Smooth muscle cell (in vitro differentiated cells): ENCODE data around the gene NKD1. TPM values are rescaled to one million over a fixed set of nuclear protein-coding genes. Genes with fewer than 3 reads are reported as not detected.

Experiments
- DNase-seq: peaks from one replicate; lab custom pipeline; 2025; ENCODE audit not compliant: unreplicated experiment; lab: John Stamatoyannopoulos, UW
- H2AFZ ChIP-seq: fragments of 200-600 bp; sonication (generic); 2 replicates; pipeline ENCODE4 v1.6.0; 2016; ENCODE audit warnings: antibody characterized with exemption, low read depth, mild to moderate bottlenecking
- H3F3A ChIP-seq: fragments of 200-600 bp; sonication (generic); 2 replicates; pipeline ENCODE4 v1.6.0; 2017; ENCODE audit warnings: antibody characterized with exemption, low read depth
- H3K27ac ChIP-seq: fragments of 200-600 bp; sonication (generic); 2 replicates; pipeline ENCODE4 v1.5.1; 2016; ENCODE audit warnings: low read depth, mild to moderate bottlenecking
- H3K27me3 ChIP-seq: fragments of 200-600 bp; sonication (generic); 2 replicates; pipeline ENCODE4 v1.6.1; 2016; ENCODE audit warnings: low read depth, mild to moderate bottlenecking
- H3K36me3 ChIP-seq: fragments of 200-600 bp; sonication (generic); 2 replicates; pipeline ENCODE4 v1.5.1; 2016; ENCODE audit warnings: low read depth
- H3K4me1 ChIP-seq: fragments of 200-600 bp; sonication (generic); 2 replicates; pipeline ENCODE4 v1.5.1; 2016; ENCODE audit warnings: low read depth
- H3K4me2 ChIP-seq: fragments of 200-600 bp; sonication (generic); 2 replicates; pipeline ENCODE4 v1.6.0; 2016; ENCODE audit warnings: mild to moderate bottlenecking
- H3K4me3 ChIP-seq: fragments of 200-600 bp; sonication (generic); 2 replicates; pipeline ENCODE4 v1.5.1; 2016; ENCODE audit warnings: mild to moderate bottlenecking
- H3K79me2 ChIP-seq: fragments of 200-600 bp; sonication (generic); 2 replicates; pipeline ENCODE4 v1.6.0; 2016; ENCODE audit warnings: low read depth, mild to moderate bottlenecking
- H3K9ac ChIP-seq: fragments of 200-600 bp; sonication (generic); 2 replicates; pipeline ENCODE4 v1.6.0; 2016; ENCODE audit warnings: low read depth
- H3K9me3 ChIP-seq: fragments of 200-600 bp; sonication (generic); replicated peaks from 2 replicates; pipeline ENCODE4 v1.5.1; 2016; ENCODE audit warnings: low read depth
- H4K20me1 ChIP-seq: fragments of 200-600 bp; sonication (generic); 2 replicates; pipeline ENCODE4 v1.6.0; 2016; ENCODE audit warnings: low read depth
- WGBS: methylation state at CpG from one replicate; pipeline ENCODE4 v1.1.7; 2016; ENCODE audit warnings: low lambda C conversion rate; 5-methylcytosine and 5-hydroxymethylcytosine counted together
- polyA plus RNA-seq: library from polyadenylated mRNA; unstranded; fragments of >200 nt; fragmentation: Nextera tagmentation; extraction: Ambion mirVana; gene quantifications from 2 replicates; pipeline ENCODE4 v1.2.1, GENCODE V29; 2016
- total RNA-seq: library from RNA; depleted of rRNA; stranded (reverse); fragments of >200 nt; gene quantifications from 2 replicates; pipeline ENCODE4 v1.2.3, GENCODE V29; 2014
- TF ChIP-seq, protein P1 (sequence below): fragments of 200-600 bp; sonication (generic); IDR thresholded peaks from 2 replicates; pipeline ENCODE4 v1.5.1; 2017; ENCODE audit warnings: borderline replicate concordance, mild to moderate bottlenecking, antibody characterized with exemption; ENCODE audit not compliant: insufficient read depth, poor library complexity, severe bottlenecking

Gene NKD1
- total and polyA plus RNA-seq, 2 experiments from 2014 or later, result 4.5 to 18.8 TPM

DNA sequence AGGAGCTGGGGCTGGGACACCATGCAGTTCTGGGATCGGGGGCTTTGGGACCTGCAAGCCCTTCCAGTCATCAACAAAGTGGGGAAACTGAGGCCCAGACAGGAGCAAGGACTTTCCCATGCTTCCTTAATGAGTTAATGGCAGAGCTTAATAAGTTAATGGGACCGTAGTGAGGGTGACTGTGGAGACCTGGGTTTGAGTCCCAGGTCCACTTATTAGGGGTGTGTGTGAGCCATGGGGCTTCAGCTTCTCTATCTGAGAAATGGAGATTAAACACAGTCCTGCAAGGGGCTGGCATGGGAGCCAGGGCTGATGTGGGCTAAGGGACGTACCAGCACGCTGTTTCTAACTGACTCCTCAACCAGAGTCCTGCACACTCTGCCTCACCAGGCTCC is 41.7 kb upstream of the NKD1 start:
- no peak overlapping the region for H2AFZ ChIP-seq
- no peak overlapping the region for H3K27ac ChIP-seq
- TF ChIP-seq, protein P1, sequence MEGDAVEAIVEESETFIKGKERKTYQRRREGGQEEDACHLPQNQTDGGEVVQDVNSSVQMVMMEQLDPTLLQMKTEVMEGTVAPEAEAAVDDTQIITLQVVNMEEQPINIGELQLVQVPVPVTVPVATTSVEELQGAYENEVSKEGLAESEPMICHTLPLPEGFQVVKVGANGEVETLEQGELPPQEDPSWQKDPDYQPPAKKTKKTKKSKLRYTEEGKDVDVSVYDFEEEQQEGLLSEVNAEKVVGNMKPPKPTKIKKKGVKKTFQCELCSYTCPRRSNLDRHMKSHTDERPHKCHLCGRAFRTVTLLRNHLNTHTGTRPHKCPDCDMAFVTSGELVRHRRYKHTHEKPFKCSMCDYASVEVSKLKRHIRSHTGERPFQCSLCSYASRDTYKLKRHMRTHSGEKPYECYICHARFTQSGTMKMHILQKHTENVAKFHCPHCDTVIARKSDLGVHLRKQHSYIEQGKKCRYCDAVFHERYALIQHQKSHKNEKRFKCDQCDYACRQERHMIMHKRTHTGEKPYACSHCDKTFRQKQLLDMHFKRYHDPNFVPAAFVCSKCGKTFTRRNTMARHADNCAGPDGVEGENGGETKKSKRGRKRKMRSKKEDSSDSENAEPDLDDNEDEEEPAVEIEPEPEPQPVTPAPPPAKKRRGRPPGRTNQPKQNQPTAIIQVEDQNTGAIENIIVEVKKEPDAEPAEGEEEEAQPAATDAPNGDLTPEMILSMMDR, result no peak
- no peaks in the 10 kb centered on the region for H3K36me3 ChIP-seq
- 92% methylated on average over 4 of the region's 4 CpGs for WGBS
- H3K4me3 ChIP-seq, result no peak overlapping the region
- H3K9ac ChIP-seq, result no peak overlapping the region
- no peaks in the 10 kb centered on the region for H4K20me1 ChIP-seq
- H3K79me2 ChIP-seq, result no peaks in the 10 kb centered on the region
- H3K27me3 ChIP-seq, result no peaks in the 10 kb centered on the region
- H3K4me1 ChIP-seq, result peaks cover 10% of the 10 kb centered on the region
- H3K9me3 ChIP-seq, result no peaks in the 10 kb centered on the region
- no peak for DNase-seq
- H3K4me2 ChIP-seq, result no peak overlapping the region
- no peaks in the 10 kb centered on the region for H3F3A ChIP-seq

DNA sequence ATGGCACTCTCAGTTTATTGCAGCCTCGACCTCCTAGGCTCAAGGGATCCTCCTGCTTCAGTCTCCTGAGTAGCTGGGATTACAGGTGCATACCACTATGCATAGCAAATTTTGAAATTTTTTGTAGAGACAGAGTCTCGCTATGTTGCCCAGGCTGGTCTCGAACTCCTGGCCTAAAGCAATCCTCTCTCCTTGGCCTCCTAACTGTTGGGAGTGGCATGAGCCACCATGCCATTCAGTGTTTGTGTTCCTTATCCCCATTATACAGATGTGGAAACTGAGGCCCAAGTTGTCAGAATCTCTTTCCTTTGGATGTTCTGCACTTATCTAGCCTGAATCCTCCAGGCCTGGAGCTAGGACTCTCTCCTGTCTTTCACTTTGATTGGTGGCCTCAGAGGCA is 40.8 kb upstream of the NKD1 start:
- Histone ChIP-seq H3K79me2 (no peaks in the 10 kb centered on the region), H3K36me3 (no peaks in the 10 kb centered on the region), H3K4me2 (no peak overlapping the region), H3K4me3 (no peak overlapping the region), H3K27ac (no peak overlapping the region), H3K9ac (no peak overlapping the region), H4K20me1 (no peaks in the 10 kb centered on the region), H3K9me3 (no peaks in the 10 kb centered on the region), H2AFZ (no peak overlapping the region), H3K4me1 (peaks cover 10% of the 10 kb centered on the region), H3K27me3 (no peaks in the 10 kb centered on the region), H3F3A (no peaks in the 10 kb centered on the region)
- TF ChIP-seq, protein P1, result no peak
- DNase-seq, result no peak
- 89% methylated on average over 3 of the region's 3 CpGs for WGBS

DNA sequence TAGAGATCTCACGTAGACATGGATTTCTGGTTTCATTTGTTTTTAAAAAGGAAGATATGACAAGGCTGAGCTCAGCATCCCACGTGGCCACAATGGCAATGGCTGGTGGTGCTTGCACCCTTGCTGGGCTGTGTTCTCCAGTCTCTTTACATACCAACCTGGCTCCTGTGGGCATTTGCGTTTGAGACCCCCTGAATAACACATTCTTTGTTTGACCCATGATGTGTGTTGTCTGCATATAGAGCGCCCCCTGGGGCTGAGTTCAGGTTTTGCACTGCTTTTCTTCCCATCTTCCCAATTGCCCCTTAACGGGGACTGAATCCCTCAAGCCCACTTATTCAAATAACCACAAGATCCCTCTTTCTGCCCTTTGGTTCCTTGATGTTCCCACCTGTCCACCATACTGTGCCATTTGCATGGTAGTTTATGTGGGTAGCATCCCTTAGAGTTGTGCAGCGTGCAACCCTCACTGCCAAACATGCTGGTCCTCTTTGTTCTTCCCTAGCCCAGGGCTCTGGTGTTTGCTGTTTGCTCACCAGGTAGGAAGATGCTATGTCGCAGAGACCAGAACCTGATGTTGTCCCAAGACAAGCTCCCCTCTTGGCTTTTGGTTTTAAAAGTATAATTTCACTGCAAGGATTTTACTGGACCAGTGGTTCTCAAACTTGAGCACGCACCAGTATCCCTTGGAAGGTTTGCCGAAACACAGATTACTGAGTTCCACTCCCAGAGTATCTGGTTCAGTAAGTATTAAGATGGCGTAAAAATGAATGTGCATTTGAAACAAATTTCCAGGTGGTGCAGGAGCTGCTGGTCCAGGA is 38.5 kb upstream of the NKD1 start:
- 62% methylated on average over 10 of the region's 10 CpGs for WGBS
- no peaks in the 10 kb centered on the region for H3F3A ChIP-seq
- TF ChIP-seq, protein P1, result peak; percentile 61
- H3K9me3 ChIP-seq, result no peaks in the 10 kb centered on the region
- H4K20me1 ChIP-seq, result no peaks in the 10 kb centered on the region
- no peak overlapping the region for H3K4me2 ChIP-seq
- no peaks in the 10 kb centered on the region for H3K79me2 ChIP-seq
- H3K36me3 ChIP-seq, result no peaks in the 10 kb centered on the region
- H3K27ac ChIP-seq, result no peak overlapping the region
- H3K4me1 ChIP-seq, result peaks cover 10% of the 10 kb centered on the region
- no peaks in the 10 kb centered on the region for H3K27me3 ChIP-seq
- H3K9ac ChIP-seq, result no peak overlapping the region
- H3K4me3 ChIP-seq, result no peak overlapping the region
- DNase-seq, result no peak
- no peak overlapping the region for H2AFZ ChIP-seq

DNA sequence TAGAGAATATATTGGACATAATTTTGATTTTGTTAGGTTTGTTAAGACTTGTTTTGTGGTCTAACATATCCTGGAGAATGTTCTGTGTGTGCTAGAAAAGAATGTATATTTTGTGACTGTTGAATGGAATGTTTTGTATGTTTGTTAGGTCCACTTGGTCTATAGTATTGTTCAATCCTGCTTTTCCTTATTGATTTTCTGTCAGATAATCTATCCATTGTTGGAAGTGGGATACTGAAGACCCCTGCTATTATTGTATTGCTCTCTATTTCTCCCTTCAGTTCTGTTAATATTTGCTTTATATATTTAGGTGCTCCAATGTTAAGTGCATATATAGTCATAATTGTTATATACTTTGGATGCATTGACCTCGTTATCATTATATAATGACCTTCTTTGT is 33.0 kb upstream of the NKD1 start:
- no peaks in the 10 kb centered on the region for H3K27me3 ChIP-seq

More for the DNA sequence above, 33.0 kb upstream of the NKD1 start:
- Histone ChIP-seq H3K36me3 (no peaks in the 10 kb centered on the region), H3K4me1 (no peaks in the 10 kb centered on the region), H3K79me2 (no peaks in the 10 kb centered on the region), H3K9ac (no peak overlapping the region), H3K9me3 (peaks cover 8% of the 10 kb centered on the region), H3K4me2 (no peak overlapping the region), H4K20me1 (no peaks in the 10 kb centered on the region), H2AFZ (no peak overlapping the region), H3F3A (no peaks in the 10 kb centered on the region), H3K27ac (no peak overlapping the region), H3K4me3 (no peak overlapping the region)
- WGBS, result 90% methylated on average over 1 of the region's 1 CpG
- DNase-seq, result no peak
- TF ChIP-seq, protein P1, result no peak
